HepG2 (cell line): ENCODE measurements around the gene PTPRU. TPM values are rescaled to one million over a fixed set of nuclear protein-coding genes. Genes with fewer than 3 reads are reported as not detected.

Experiments used
- CBFB ChIP-seq: sonication (generic); formaldehyde crosslinking; IDR thresholded peaks from 2 replicates; pipeline ENCODE4 v1.4.0; 2020; ENCODE audit warnings: missing genetic modification reagents
- CHCHD3 ChIP-seq: sonication (generic); formaldehyde crosslinking; IDR thresholded peaks from 2 replicates; pipeline ENCODE4 v1.8.0; 2022; ENCODE audit warnings: mild to moderate bottlenecking, missing genetic modification reagents, moderate library complexity
- NFE2L2 ChIP-seq: fragments of 150-350 bp; IDR thresholded peaks from 2 replicates; pipeline ENCODE4 v1.6.1; 2014; ENCODE audit warnings: low read length
- RBAK ChIP-seq: sonication (generic); formaldehyde crosslinking; IDR thresholded peaks from 2 replicates; pipeline ENCODE4 v1.5.1; 2020; ENCODE audit warnings: mild to moderate bottlenecking, missing genetic modification reagents
- RFX5 ChIP-seq: IDR thresholded peaks from 2 replicates; pipeline ENCODE4 v1.6.1; 2011; ENCODE audit warnings: low read depth, low read length, improper control_type of control experiment
- ZNF138 ChIP-seq: sonication (generic); formaldehyde crosslinking; IDR thresholded peaks from 2 replicates; pipeline ENCODE4 v1.5.0; 2020; ENCODE audit warnings: mild to moderate bottlenecking, low read depth, missing genetic modification reagents
- ZNF205 ChIP-seq: IDR thresholded peaks from 2 replicates; pipeline ENCODE4 v1.6.1; 2018; ENCODE audit warnings: missing biosample characterization, missing genetic modification reagents
- ZNF468 ChIP-seq: sonication (generic); formaldehyde crosslinking; IDR thresholded peaks from 2 replicates; pipeline ENCODE4 v1.8.0; 2022; ENCODE audit warnings: mild to moderate bottlenecking, moderate library complexity, missing genetic modification reagents
- ZNF567 ChIP-seq: sonication (generic); formaldehyde crosslinking; IDR thresholded peaks from 2 replicates; pipeline ENCODE4 v1.8.1; 2023; ENCODE audit warnings: mild to moderate bottlenecking, missing genetic modification reagents, borderline replicate concordance
- ZNF615 ChIP-seq: sonication (generic); formaldehyde crosslinking; IDR thresholded peaks from 2 replicates; pipeline ENCODE4 v1.5.0; 2020; ENCODE audit warnings: mild to moderate bottlenecking, missing genetic modification reagents, borderline replicate concordance
- ZNF674 ChIP-seq: sonication (generic); formaldehyde crosslinking; IDR thresholded peaks from 2 replicates; pipeline ENCODE4 v1.5.0; 2020; ENCODE audit warnings: low read depth, mild to moderate bottlenecking, missing genetic modification reagents
- polyA plus RNA-seq, 8 experiments: library from polyadenylated mRNA; depleted of rRNA in 3 of 8; stranded (reverse) in 7 of 8; unstranded in 1 of 8; fragments of >200 nt; fragmentation: Illumina TruSeq in 4 of 8; extraction: Trizol in 4 of 8; gene quantifications; 2 replicates each; pipeline versions ENCODE4 v1.2.1 to v1.2.3, GENCODE V29; 2011 to 2016; ENCODE audit warnings: low read depth in 4 of 8, missing spikeins in 1 of 8, mixed read lengths in 1 of 8; ENCODE audit not compliant: insufficient read depth in 1 of 8
- total RNA-seq, 5 experiments: library from RNA; depleted of rRNA; stranded (reverse); fragments of >200 nt; fragmentation: Illumina TruSeq; extraction: Trizol; gene quantifications; 2 replicates each; pipeline ENCODE4 v1.2.3, GENCODE V29; 2016; ENCODE audit warnings: low read depth in 1 of 5
- TF ChIP-seq, protein P1 (sequence below): sonication (generic); formaldehyde crosslinking; IDR thresholded peaks from 2 replicates; pipeline ENCODE4 v1.5.0; 2020; ENCODE audit warnings: mild to moderate bottlenecking, missing genetic modification reagents
- TF ChIP-seq, protein P2 (sequence below): sonication (generic); formaldehyde crosslinking; IDR thresholded peaks from 2 replicates; pipeline ENCODE4 v1.4.0; 2020; ENCODE audit warnings: missing genetic modification reagents
- TF ChIP-seq, protein P3 (sequence below): sonication (generic); formaldehyde crosslinking; IDR thresholded peaks from 2 replicates; pipeline ENCODE4 v1.4.0; 2020; ENCODE audit warnings: low read depth, mild to moderate bottlenecking, missing genetic modification reagents
- TF ChIP-seq, protein P4 (sequence below): sonication (generic); formaldehyde crosslinking; IDR thresholded peaks from 2 replicates; pipeline ENCODE4 v1.4.0; 2020; ENCODE audit warnings: missing genetic modification reagents, borderline replicate concordance
- TF ChIP-seq, protein P5 (sequence below): sonication (generic); formaldehyde crosslinking; IDR thresholded peaks from 2 replicates; pipeline ENCODE4 v1.5.1; 2020; ENCODE audit warnings: missing genetic modification reagents, mild to moderate bottlenecking, borderline replicate concordance
- TF ChIP-seq, protein P6 (sequence below): sonication (generic); formaldehyde crosslinking; IDR thresholded peaks from 2 replicates; pipeline ENCODE4 v1.5.0; 2020; ENCODE audit warnings: missing genetic modification reagents

Gene PTPRU
- total and polyA plus RNA-seq, 2 of the 13 experiments (the other 11 are each of a cell fraction or from before 2014, with no cell fraction given): 21.6 to 22.3 TPM

DNA sequence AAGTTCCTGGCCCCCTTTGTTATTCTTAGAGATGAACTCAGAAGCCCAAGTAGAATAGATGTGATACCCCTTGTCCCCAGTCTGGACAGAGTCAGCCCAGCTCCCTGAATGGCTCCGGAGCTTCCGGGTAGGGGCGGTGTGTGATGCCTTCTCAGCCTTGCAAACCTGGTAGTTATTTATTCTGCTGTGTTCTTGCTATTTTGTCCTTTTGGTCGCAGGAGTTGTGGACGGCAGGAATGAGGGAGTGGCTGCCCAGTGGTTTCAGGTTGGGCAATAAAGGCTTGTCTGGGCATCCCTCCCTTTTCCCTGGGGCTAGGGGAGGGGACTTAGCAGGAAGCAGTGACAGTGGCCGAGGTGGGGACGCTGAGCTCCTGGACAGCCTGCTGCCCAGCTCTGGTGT lies 2.8 kb downstream of the PTPRU start (continued):
- TF ChIP-seq, protein P1, sequence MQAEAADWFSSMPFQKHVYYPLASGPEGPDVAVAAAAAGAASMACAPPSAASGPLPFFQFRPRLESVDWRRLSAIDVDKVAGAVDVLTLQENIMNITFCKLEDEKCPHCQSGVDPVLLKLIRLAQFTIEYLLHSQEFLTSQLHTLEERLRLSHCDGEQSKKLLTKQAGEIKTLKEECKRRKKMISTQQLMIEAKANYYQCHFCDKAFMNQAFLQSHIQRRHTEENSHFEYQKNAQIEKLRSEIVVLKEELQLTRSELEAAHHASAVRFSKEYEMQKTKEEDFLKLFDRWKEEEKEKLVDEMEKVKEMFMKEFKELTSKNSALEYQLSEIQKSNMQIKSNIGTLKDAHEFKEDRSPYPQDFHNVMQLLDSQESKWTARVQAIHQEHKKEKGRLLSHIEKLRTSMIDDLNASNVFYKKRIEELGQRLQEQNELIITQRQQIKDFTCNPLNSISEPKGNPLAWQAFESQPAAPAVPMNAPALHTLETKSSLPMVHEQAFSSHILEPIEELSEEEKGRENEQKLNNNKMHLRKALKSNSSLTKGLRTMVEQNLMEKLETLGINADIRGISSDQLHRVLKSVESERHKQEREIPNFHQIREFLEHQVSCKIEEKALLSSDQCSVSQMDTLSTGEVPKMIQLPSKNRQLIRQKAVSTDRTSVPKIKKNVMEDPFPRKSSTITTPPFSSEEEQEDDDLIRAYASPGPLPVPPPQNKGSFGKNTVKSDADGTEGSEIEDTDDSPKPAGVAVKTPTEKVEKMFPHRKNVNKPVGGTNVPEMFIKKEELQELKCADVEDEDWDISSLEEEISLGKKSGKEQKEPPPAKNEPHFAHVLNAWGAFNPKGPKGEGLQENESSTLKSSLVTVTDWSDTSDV: no peak
- TF ChIP-seq, protein P2, sequence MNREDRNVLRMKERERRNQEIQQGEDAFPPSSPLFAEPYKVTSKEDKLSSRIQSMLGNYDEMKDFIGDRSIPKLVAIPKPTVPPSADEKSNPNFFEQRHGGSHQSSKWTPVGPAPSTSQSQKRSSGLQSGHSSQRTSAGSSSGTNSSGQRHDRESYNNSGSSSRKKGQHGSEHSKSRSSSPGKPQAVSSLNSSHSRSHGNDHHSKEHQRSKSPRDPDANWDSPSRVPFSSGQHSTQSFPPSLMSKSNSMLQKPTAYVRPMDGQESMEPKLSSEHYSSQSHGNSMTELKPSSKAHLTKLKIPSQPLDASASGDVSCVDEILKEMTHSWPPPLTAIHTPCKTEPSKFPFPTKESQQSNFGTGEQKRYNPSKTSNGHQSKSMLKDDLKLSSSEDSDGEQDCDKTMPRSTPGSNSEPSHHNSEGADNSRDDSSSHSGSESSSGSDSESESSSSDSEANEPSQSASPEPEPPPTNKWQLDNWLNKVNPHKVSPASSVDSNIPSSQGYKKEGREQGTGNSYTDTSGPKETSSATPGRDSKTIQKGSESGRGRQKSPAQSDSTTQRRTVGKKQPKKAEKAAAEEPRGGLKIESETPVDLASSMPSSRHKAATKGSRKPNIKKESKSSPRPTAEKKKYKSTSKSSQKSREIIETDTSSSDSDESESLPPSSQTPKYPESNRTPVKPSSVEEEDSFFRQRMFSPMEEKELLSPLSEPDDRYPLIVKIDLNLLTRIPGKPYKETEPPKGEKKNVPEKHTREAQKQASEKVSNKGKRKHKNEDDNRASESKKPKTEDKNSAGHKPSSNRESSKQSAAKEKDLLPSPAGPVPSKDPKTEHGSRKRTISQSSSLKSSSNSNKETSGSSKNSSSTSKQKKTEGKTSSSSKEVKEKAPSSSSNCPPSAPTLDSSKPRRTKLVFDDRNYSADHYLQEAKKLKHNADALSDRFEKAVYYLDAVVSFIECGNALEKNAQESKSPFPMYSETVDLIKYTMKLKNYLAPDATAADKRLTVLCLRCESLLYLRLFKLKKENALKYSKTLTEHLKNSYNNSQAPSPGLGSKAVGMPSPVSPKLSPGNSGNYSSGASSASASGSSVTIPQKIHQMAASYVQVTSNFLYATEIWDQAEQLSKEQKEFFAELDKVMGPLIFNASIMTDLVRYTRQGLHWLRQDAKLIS: no peak
- TF ChIP-seq ZNF674 (CRISPR knock-in tag) (no peak), RFX5 (no peak), CBFB (CRISPR knock-in tag) (no peak), CHCHD3 (CRISPR knock-in tag) (no peak), ZNF468 (no peak), NFE2L2 (no peak), ZNF205 (no peak), ZNF567 (no peak), RBAK (CRISPR knock-in tag) (no peak), ZNF615 (CRISPR knock-in tag) (no peak), ZNF138 (CRISPR knock-in tag) (no peak)
- TF ChIP-seq, protein P3, sequence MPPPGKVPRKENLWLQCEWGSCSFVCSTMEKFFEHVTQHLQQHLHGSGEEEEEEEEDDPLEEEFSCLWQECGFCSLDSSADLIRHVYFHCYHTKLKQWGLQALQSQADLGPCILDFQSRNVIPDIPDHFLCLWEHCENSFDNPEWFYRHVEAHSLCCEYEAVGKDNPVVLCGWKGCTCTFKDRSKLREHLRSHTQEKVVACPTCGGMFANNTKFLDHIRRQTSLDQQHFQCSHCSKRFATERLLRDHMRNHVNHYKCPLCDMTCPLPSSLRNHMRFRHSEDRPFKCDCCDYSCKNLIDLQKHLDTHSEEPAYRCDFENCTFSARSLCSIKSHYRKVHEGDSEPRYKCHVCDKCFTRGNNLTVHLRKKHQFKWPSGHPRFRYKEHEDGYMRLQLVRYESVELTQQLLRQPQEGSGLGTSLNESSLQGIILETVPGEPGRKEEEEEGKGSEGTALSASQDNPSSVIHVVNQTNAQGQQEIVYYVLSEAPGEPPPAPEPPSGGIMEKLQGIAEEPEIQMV: no peak
- TF ChIP-seq, protein P4, sequence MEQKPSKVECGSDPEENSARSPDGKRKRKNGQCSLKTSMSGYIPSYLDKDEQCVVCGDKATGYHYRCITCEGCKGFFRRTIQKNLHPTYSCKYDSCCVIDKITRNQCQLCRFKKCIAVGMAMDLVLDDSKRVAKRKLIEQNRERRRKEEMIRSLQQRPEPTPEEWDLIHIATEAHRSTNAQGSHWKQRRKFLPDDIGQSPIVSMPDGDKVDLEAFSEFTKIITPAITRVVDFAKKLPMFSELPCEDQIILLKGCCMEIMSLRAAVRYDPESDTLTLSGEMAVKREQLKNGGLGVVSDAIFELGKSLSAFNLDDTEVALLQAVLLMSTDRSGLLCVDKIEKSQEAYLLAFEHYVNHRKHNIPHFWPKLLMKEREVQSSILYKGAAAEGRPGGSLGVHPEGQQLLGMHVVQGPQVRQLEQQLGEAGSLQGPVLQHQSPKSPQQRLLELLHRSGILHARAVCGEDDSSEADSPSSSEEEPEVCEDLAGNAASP (CRISPR knock-in tag): no peak
- TF ChIP-seq, protein P5, sequence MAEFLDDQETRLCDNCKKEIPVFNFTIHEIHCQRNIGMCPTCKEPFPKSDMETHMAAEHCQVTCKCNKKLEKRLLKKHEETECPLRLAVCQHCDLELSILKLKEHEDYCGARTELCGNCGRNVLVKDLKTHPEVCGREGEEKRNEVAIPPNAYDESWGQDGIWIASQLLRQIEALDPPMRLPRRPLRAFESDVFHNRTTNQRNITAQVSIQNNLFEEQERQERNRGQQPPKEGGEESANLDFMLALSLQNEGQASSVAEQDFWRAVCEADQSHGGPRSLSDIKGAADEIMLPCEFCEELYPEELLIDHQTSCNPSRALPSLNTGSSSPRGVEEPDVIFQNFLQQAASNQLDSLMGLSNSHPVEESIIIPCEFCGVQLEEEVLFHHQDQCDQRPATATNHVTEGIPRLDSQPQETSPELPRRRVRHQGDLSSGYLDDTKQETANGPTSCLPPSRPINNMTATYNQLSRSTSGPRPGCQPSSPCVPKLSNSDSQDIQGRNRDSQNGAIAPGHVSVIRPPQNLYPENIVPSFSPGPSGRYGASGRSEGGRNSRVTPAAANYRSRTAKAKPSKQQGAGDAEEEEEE: no peak
- TF ChIP-seq, protein P6, sequence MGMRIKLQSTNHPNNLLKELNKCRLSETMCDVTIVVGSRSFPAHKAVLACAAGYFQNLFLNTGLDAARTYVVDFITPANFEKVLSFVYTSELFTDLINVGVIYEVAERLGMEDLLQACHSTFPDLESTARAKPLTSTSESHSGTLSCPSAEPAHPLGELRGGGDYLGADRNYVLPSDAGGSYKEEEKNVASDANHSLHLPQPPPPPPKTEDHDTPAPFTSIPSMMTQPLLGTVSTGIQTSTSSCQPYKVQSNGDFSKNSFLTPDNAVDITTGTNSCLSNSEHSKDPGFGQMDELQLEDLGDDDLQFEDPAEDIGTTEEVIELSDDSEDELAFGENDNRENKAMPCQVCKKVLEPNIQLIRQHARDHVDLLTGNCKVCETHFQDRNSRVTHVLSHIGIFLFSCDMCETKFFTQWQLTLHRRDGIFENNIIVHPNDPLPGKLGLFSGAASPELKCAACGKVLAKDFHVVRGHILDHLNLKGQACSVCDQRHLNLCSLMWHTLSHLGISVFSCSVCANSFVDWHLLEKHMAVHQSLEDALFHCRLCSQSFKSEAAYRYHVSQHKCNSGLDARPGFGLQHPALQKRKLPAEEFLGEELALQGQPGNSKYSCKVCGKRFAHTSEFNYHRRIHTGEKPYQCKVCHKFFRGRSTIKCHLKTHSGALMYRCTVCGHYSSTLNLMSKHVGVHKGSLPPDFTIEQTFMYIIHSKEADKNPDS: no peak
